OCI-LY3 (cell line): Measurements from ENCODE around the gene HAVCR1.

ENCODE experiments used
- CTCF ChIP-seq: fragments of 200-600, 300-600 bp; sonication (generic); IDR thresholded peaks from 2 replicates; pipeline ENCODE4 v1.5.1; 2014; ENCODE audit warnings: antibody characterized with exemption, low read length, low read depth
- EZH2phosphoT487 ChIP-seq: fragments of 200-600 bp; shearing (Covaris generic); IDR thresholded peaks from 2 replicates; pipeline ENCODE4 v1.6.1; 2018; ENCODE audit warnings: antibody characterized with exemption, mixed run types, low read depth

- TF ChIP-seq CTCF (no peak), EZH2phosphoT487 (no peak)
These were observed 38.2 kb downstream of the HAVCR1 start for GRCh38 chr5:157020511-157021222.
